Loucy (cell line): Measurements from ENCODE around the gene CD46.

ENCODE experiments used
- H2AFZ ChIP-seq: fragments of 200-600 bp; sonication (generic); 2 replicates; pipeline ENCODE4 v1.6.0; 2016; ENCODE audit warnings: antibody characterized with exemption, mild to moderate bottlenecking, low read length, moderate library complexity
- H3F3A ChIP-seq: fragments of 200-600 bp; 2 replicates; pipeline ENCODE4 v1.6.0; 2016; ENCODE audit warnings: antibody characterized with exemption, low read depth, mild to moderate bottlenecking
- H3K27me3 ChIP-seq: fragments of 200-600 bp; sonication (generic); 2 replicates; pipeline ENCODE4 v1.6.1; 2014; ENCODE audit warnings: low read length, mild to moderate bottlenecking; ENCODE audit not compliant: insufficient read depth, poor library complexity, severe bottlenecking
- H3K36me3 ChIP-seq: fragments of 200-600 bp; sonication (generic); 2 replicates; pipeline ENCODE4 v1.6.1; 2016; ENCODE audit warnings: low read length; ENCODE audit not compliant: insufficient read depth
- H3K4me1 ChIP-seq: fragments of 200-600 bp; sonication (generic); 2 replicates; pipeline ENCODE4 v1.5.1; 2014; ENCODE audit warnings: low read length, mild to moderate bottlenecking; ENCODE audit not compliant: insufficient read depth, poor library complexity, severe bottlenecking
- H3K4me2 ChIP-seq: fragments of 200-600 bp; sonication (generic); 2 replicates; pipeline ENCODE4 v1.6.0; 2014; ENCODE audit warnings: antibody characterized with exemption, low read length, low read depth, mild to moderate bottlenecking; ENCODE audit not compliant: poor library complexity, severe bottlenecking
- H3K4me3 ChIP-seq: fragments of 200-600 bp; sonication (generic); 2 replicates; pipeline ENCODE4 v1.5.1; 2014; ENCODE audit warnings: low read length, mild to moderate bottlenecking, mixed read lengths; ENCODE audit not compliant: poor library complexity, severe bottlenecking
- H3K79me2 ChIP-seq: fragments of 200-600 bp; sonication (generic); 2 replicates; pipeline ENCODE4 v1.6.1; 2014; ENCODE audit warnings: low read length; ENCODE audit not compliant: insufficient read depth
- H3K9ac ChIP-seq: fragments of 200-600 bp; sonication (generic); 2 replicates; pipeline ENCODE4 v1.6.0; 2014; ENCODE audit warnings: mild to moderate bottlenecking, low read depth, low read length, moderate library complexity; ENCODE audit not compliant: poor library complexity, severe bottlenecking
- H3K9me2 ChIP-seq: fragments of 200-600 bp; sonication (generic); replicated peaks from 2 replicates; pipeline ENCODE4 v1.6.1; 2016; ENCODE audit warnings: low read depth, low read length, mixed read lengths
- H3K9me3 ChIP-seq: fragments of 200-600 bp; sonication (generic); 2 replicates; pipeline ENCODE4 v1.6.1; 2014; ENCODE audit warnings: mild to moderate bottlenecking, antibody characterized with exemption, low read length, low read depth; ENCODE audit not compliant: insufficient read depth
- H4K20me1 ChIP-seq: fragments of 200-600 bp; sonication (generic); 2 replicates; pipeline ENCODE4 v1.6.0; 2014; ENCODE audit warnings: antibody characterized with exemption, low read length, mild to moderate bottlenecking; ENCODE audit not compliant: insufficient read depth, poor library complexity, severe bottlenecking
- CTCF ChIP-seq: fragments of 200-600 bp; sonication (generic); conservative IDR thresholded peaks from 2 replicates; pipeline ENCODE4 v1.5.1; 2014; ENCODE audit warnings: mild to moderate bottlenecking, antibody characterized with exemption, low read length
- EZH2phosphoT487 ChIP-seq: fragments of 200-600 bp; IDR thresholded peaks from 2 replicates; pipeline ENCODE4 v1.6.1; 2018; ENCODE audit warnings: antibody characterized with exemption, mild to moderate bottlenecking, moderate library complexity, borderline replicate concordance

Gene CD46

DNA sequence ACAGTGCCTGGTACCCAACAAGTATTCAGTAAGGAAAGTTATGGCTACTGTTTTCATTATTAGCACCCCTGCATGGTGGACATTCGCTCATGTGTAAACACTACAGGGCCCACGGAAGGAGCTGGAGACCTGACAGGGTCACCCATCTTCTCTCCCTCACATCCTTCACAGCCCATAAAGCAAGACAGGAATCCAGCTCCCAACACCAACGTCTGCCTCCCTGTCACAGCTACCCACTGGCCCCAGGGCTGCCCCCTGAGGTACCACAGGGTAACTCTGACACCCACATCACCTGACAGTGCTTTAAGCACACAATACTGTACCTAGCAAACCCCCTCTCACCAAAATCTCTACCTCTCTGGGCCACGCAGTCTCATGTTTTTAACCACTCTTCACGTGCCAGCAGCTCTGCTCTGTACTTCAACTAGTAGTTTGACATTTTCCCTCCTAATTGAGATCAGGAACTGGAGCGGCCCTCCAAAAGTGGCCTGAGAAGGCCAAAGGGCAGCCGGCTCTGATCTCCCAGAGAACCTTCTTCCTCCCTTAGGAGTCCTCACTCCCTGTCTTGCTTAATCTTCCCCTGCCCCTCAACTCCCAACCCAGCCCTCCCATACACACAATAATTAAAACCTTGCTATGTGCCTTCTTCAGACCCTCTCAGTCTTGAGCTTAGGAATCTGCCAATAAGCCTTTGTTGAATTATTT, 82.3 kb downstream of the CD46 start:
- Histone ChIP-seq H4K20me1 (peaks cover 98% of the 10 kb centered on the region), H3K79me2 (peaks cover 100% of the 10 kb centered on the region), H3K4me2 (peak overlapping the region; percentile 37), H3K4me3 (no peak overlapping the region), H3K27me3 (no peaks in the 10 kb centered on the region), H3K9ac (no peak overlapping the region), H3K4me1 (peaks cover 64% of the 10 kb centered on the region), H2AFZ (no peak overlapping the region), H3K9me3 (no peaks in the 10 kb centered on the region), H3F3A (no peaks in the 10 kb centered on the region; the same call in 1 of the 2 replicates), H3K36me3 (peaks cover 64% of the 10 kb centered on the region), H3K9me2 (no peaks in the 10 kb centered on the region)
- TF ChIP-seq CTCF: no peak
- TF ChIP-seq EZH2phosphoT487: no peak

GRCh38 chr1:207835958-207836357, 84.1 kb downstream of the CD46 start:
- Histone ChIP-seq H3K9me3 (no peaks in the 10 kb centered on the region), H3K27me3 (no peaks in the 10 kb centered on the region), H3K36me3 (peaks cover 77% of the 10 kb centered on the region), H3K4me3 (no peak overlapping the region), H3K9me2 (no peaks in the 10 kb centered on the region), H3K79me2 (peaks cover 100% of the 10 kb centered on the region), H3F3A (no peaks in the 10 kb centered on the region), H4K20me1 (peaks cover 94% of the 10 kb centered on the region), H3K4me1 (peaks cover 60% of the 10 kb centered on the region), H3K4me2 (no peak overlapping the region), H2AFZ (no peak overlapping the region), H3K9ac (no peak overlapping the region)
- no peak for TF ChIP-seq CTCF
- no peak for TF ChIP-seq EZH2phosphoT487

- peaks cover 75% of the 10 kb centered on the region for H3K36me3 ChIP-seq
- H4K20me1 ChIP-seq: peaks cover 93% of the 10 kb centered on the region
- H3K4me1 ChIP-seq: peaks cover 51% of the 10 kb centered on the region
- H3K27me3 ChIP-seq: no peaks in the 10 kb centered on the region
- H3K79me2 ChIP-seq: peaks cover 99% of the 10 kb centered on the region
- H3K9me3 ChIP-seq: no peaks in the 10 kb centered on the region
- no peak overlapping the region for H3K9ac ChIP-seq
- no peak overlapping the region for H3K4me2 ChIP-seq
- no peak overlapping the region for H2AFZ ChIP-seq
- H3F3A ChIP-seq: no peaks in the 10 kb centered on the region
- no peak for TF ChIP-seq EZH2phosphoT487
- TF ChIP-seq CTCF: no peak
- H3K4me3 ChIP-seq: no peak overlapping the region
- no peaks in the 10 kb centered on the region for H3K9me2 ChIP-seq
Observed at GRCh38 chr1:207836591-207837347, 84.9 kb downstream of the CD46 start.
